MM.1S (cell line): ENCODE results near the gene PRDM11.

Source experiments
- DNase-seq: peaks from one replicate; pipeline ENCODE4 v3.0.0-alpha.2; 2015
- H2AFZ ChIP-seq: fragments of 300-600 bp; sonication (generic); 2 replicates; pipeline ENCODE4 v1.6.0; 2016; ENCODE audit warnings: antibody characterized with exemption, low read length
- H3F3A ChIP-seq: fragments of 300-600 bp; sonication (generic); 2 replicates; pipeline ENCODE4 v1.6.1; 2016; ENCODE audit warnings: mild to moderate bottlenecking, antibody characterized with exemption, low read length, moderate library complexity, mixed read lengths; ENCODE audit not compliant: insufficient read depth
- H3K27ac ChIP-seq: fragments of 300-600 bp; sonication (generic); 2 replicates; pipeline ENCODE4 v1.5.1; 2016; ENCODE audit warnings: mild to moderate bottlenecking, low read length
- H3K27me3 ChIP-seq: fragments of 300-600 bp; sonication (generic); replicated peaks from 2 replicates; pipeline ENCODE4 v1.6.0; 2016; ENCODE audit warnings: low read length; ENCODE audit not compliant: insufficient read depth
- H3K36me3 ChIP-seq: fragments of 300-600 bp; sonication (generic); replicated peaks from 2 replicates; pipeline ENCODE4 v1.6.1; 2016; ENCODE audit warnings: mild to moderate bottlenecking, low read length, mixed read lengths; ENCODE audit not compliant: insufficient read depth
- H3K4me1 ChIP-seq: fragments of 300-600 bp; sonication (generic); 2 replicates; pipeline ENCODE4 v1.6.1; 2016; ENCODE audit warnings: low read length, mixed read lengths
- H3K4me2 ChIP-seq: fragments of 300-600 bp; sonication (generic); 2 replicates; pipeline ENCODE4 v1.6.0; 2016; ENCODE audit warnings: low read depth, low read length
- H3K4me3 ChIP-seq: fragments of 300-600 bp; sonication (generic); 2 replicates; pipeline ENCODE4 v1.5.1; 2016; ENCODE audit warnings: low read length, mixed read lengths
- H3K79me2 ChIP-seq: fragments of 300-600 bp; sonication (generic); 2 replicates; pipeline ENCODE4 v1.6.1; 2016; ENCODE audit warnings: mixed run types, low read length, mixed read lengths
- H3K9ac ChIP-seq: fragments of 300-600 bp; sonication (generic); 2 replicates; pipeline ENCODE4 v1.6.1; 2016; ENCODE audit warnings: low read length, mixed read lengths
- H3K9me2 ChIP-seq: fragments of 300-600 bp; sonication (generic); replicated peaks from 2 replicates; pipeline ENCODE4 v1.6.1; 2016; ENCODE audit warnings: mild to moderate bottlenecking, low read length, mixed read lengths; ENCODE audit not compliant: insufficient read depth
- H3K9me3 ChIP-seq: fragments of 300-600 bp; sonication (generic); replicated peaks from 2 replicates; pipeline ENCODE4 v1.6.1; 2016; ENCODE audit warnings: mild to moderate bottlenecking, low read length, mixed read lengths; ENCODE audit not compliant: insufficient read depth
- H4K20me1 ChIP-seq: fragments of 300-600 bp; sonication (generic); 2 replicates; pipeline ENCODE4 v1.6.1; 2016; ENCODE audit warnings: mild to moderate bottlenecking, low read length, moderate library complexity, mixed read lengths; ENCODE audit not compliant: insufficient read depth
- CTCF ChIP-seq: fragments of 300-600 bp; sonication (generic); IDR thresholded peaks from 2 replicates; pipeline ENCODE4 v1.5.1; 2016; ENCODE audit warnings: antibody characterized with exemption, low read length, mixed read lengths
- EZH2 ChIP-seq: fragments of 300-600 bp; sonication (generic); optimal IDR thresholded peaks from 2 replicates; pipeline ENCODE3; 2017; ENCODE audit warnings: low read depth, mild to moderate bottlenecking, antibody characterized with exemption, low read length, mixed read lengths
- EZH2phosphoT487 ChIP-seq: fragments of 300-600 bp; sonication (generic); IDR thresholded peaks from 2 replicates; pipeline ENCODE4 v1.6.1; 2018; ENCODE audit warnings: antibody characterized with exemption, low read length

Gene PRDM11

DNA sequence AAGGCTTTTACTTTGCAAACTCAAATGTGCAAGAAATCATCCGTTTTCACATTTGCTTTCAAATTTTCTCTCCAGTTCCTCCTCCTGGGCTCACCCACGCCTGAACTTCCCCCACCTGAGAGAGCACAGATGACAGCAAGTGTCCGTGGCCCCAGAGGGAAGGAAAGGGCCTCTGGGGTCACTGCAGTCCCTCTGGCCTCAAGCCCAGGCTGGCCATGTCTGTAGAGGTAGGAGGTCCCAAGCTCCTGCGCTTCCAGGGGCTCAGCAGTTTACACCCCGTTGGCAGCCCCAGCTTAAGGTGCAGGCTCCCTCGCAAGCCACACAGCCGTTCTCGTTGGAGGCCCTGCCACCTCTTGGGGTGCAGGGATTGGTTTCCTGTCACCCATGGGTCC is 40.5 kb upstream of the PRDM11 start:
- Histone ChIP-seq H3K9me2 (no peaks in the 10 kb centered on the region), H2AFZ (no peak overlapping the region), H3K27me3 (no peaks in the 10 kb centered on the region), H3K9ac (no peak overlapping the region), H3K27ac (no peak overlapping the region), H3K4me1 (peaks cover 19% of the 10 kb centered on the region), H3K36me3 (no peaks in the 10 kb centered on the region), H4K20me1 (no peaks in the 10 kb centered on the region), H3K4me2 (no peak overlapping the region), H3K9me3 (no peaks in the 10 kb centered on the region), H3K4me3 (no peak overlapping the region), H3K79me2 (no peaks in the 10 kb centered on the region), H3F3A (no peaks in the 10 kb centered on the region)
- TF ChIP-seq CTCF (no peak), EZH2 (no peak), EZH2phosphoT487 (no peak)
- DNase-seq, result no peak

DNA sequence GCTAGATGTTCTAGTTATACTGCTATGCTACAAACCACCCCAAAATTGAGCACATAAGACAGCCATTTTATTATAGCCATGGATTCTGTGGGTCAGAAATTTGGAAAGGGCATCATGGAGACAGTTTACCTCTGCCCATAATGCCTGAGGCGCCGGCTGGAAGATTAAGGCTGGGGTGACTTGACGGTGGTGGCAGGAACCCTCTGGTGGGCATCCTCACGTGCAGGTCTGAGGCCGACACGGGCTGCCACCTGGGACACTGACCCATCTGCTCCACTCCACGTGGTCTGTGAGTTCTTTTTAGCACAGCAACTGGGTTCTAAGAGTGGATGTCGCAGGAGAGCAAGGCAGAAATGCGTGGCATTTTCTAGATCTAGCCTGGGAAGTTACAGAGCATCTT is 40.0 kb upstream of the PRDM11 start:
- TF ChIP-seq CTCF (no peak), EZH2phosphoT487 (no peak), EZH2 (no peak)
- no peak for DNase-seq
- Histone ChIP-seq H3K9me2 (no peaks in the 10 kb centered on the region), H3K4me3 (no peak overlapping the region), H3K9me3 (no peaks in the 10 kb centered on the region), H3K4me2 (no peak overlapping the region), H3K9ac (no peak overlapping the region), H3K79me2 (no peaks in the 10 kb centered on the region), H3K36me3 (no peaks in the 10 kb centered on the region), H3K27ac (no peak overlapping the region; the same call in 1 of the 2 replicates), H3F3A (no peaks in the 10 kb centered on the region), H4K20me1 (no peaks in the 10 kb centered on the region), H2AFZ (no peak overlapping the region), H3K27me3 (no peaks in the 10 kb centered on the region), H3K4me1 (peaks cover 19% of the 10 kb centered on the region)

DNA sequence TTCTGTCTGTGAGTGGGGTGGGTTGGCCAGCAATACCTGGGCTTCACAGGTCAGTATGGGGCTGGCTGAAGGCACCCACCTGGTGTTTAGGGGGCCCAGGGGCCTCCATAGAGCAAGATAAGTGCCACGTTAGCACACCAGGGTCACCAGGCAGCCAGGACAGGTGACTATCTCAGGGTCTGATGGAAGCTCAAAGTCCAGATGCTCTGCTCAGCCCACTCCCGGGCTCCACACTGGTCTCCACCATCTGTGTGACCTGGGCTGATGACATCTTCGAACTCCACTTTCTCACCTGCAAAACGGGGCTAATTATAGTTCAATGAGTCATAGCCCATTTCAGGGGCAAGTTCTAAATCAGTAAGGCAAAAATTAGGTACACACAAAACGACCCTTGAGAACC is 39.4 kb upstream of the PRDM11 start:
- H3K36me3 ChIP-seq, result no peaks in the 10 kb centered on the region
- H3K4me2 ChIP-seq, result peak overlapping the region; percentile 27; the same call in 1 of the 2 replicates
- no peak overlapping the region for H2AFZ ChIP-seq

More for the DNA sequence above, 39.4 kb upstream of the PRDM11 start:
- Histone ChIP-seq H3K9ac (no peak overlapping the region), H4K20me1 (no peaks in the 10 kb centered on the region), H3K79me2 (no peaks in the 10 kb centered on the region), H3K4me1 (peaks cover 19% of the 10 kb centered on the region), H3K27ac (no peak overlapping the region; the same call in 1 of the 2 replicates), H3K9me2 (no peaks in the 10 kb centered on the region), H3F3A (no peaks in the 10 kb centered on the region), H3K9me3 (no peaks in the 10 kb centered on the region), H3K27me3 (no peaks in the 10 kb centered on the region), H3K4me3 (no peak overlapping the region)
- no peak for TF ChIP-seq EZH2phosphoT487
- TF ChIP-seq EZH2, result no peak
- no peak for TF ChIP-seq CTCF
- DNase-seq, result peak; percentile 48
